Loucy (cell line): Measurements from ENCODE around the gene ANKRD30B.

Source experiments
- H2AFZ ChIP-seq: fragments of 200-600 bp; sonication (generic); 2 replicates; pipeline ENCODE4 v1.6.0; 2016; ENCODE audit warnings: antibody characterized with exemption, mild to moderate bottlenecking, low read length, moderate library complexity
- H3F3A ChIP-seq: fragments of 200-600 bp; 2 replicates; pipeline ENCODE4 v1.6.0; 2016; ENCODE audit warnings: antibody characterized with exemption, low read depth, mild to moderate bottlenecking
- H3K27me3 ChIP-seq: fragments of 200-600 bp; sonication (generic); 2 replicates; pipeline ENCODE4 v1.6.1; 2014; ENCODE audit warnings: low read length, mild to moderate bottlenecking; ENCODE audit not compliant: insufficient read depth, poor library complexity, severe bottlenecking
- H3K36me3 ChIP-seq: fragments of 200-600 bp; sonication (generic); 2 replicates; pipeline ENCODE4 v1.6.1; 2016; ENCODE audit warnings: low read length; ENCODE audit not compliant: insufficient read depth
- H3K4me1 ChIP-seq: fragments of 200-600 bp; sonication (generic); 2 replicates; pipeline ENCODE4 v1.5.1; 2014; ENCODE audit warnings: low read length, mild to moderate bottlenecking; ENCODE audit not compliant: insufficient read depth, poor library complexity, severe bottlenecking
- H3K4me2 ChIP-seq: fragments of 200-600 bp; sonication (generic); 2 replicates; pipeline ENCODE4 v1.6.0; 2014; ENCODE audit warnings: antibody characterized with exemption, low read length, low read depth, mild to moderate bottlenecking; ENCODE audit not compliant: poor library complexity, severe bottlenecking
- H3K4me3 ChIP-seq: fragments of 200-600 bp; sonication (generic); 2 replicates; pipeline ENCODE4 v1.5.1; 2014; ENCODE audit warnings: low read length, mild to moderate bottlenecking, mixed read lengths; ENCODE audit not compliant: poor library complexity, severe bottlenecking
- H3K79me2 ChIP-seq: fragments of 200-600 bp; sonication (generic); 2 replicates; pipeline ENCODE4 v1.6.1; 2014; ENCODE audit warnings: low read length; ENCODE audit not compliant: insufficient read depth
- H3K9ac ChIP-seq: fragments of 200-600 bp; sonication (generic); 2 replicates; pipeline ENCODE4 v1.6.0; 2014; ENCODE audit warnings: mild to moderate bottlenecking, low read depth, low read length, moderate library complexity; ENCODE audit not compliant: poor library complexity, severe bottlenecking
- H3K9me2 ChIP-seq: fragments of 200-600 bp; sonication (generic); replicated peaks from 2 replicates; pipeline ENCODE4 v1.6.1; 2016; ENCODE audit warnings: low read depth, low read length, mixed read lengths
- H3K9me3 ChIP-seq: fragments of 200-600 bp; sonication (generic); 2 replicates; pipeline ENCODE4 v1.6.1; 2014; ENCODE audit warnings: mild to moderate bottlenecking, antibody characterized with exemption, low read length, low read depth; ENCODE audit not compliant: insufficient read depth
- H4K20me1 ChIP-seq: fragments of 200-600 bp; sonication (generic); 2 replicates; pipeline ENCODE4 v1.6.0; 2014; ENCODE audit warnings: antibody characterized with exemption, low read length, mild to moderate bottlenecking; ENCODE audit not compliant: insufficient read depth, poor library complexity, severe bottlenecking
- EZH2phosphoT487 ChIP-seq: fragments of 200-600 bp; IDR thresholded peaks from 2 replicates; pipeline ENCODE4 v1.6.1; 2018; ENCODE audit warnings: antibody characterized with exemption, mild to moderate bottlenecking, moderate library complexity, borderline replicate concordance
- TF ChIP-seq, protein P1 (sequence below): fragments of 200-600 bp; sonication (generic); conservative IDR thresholded peaks from 2 replicates; pipeline ENCODE4 v1.5.1; 2014; ENCODE audit warnings: mild to moderate bottlenecking, antibody characterized with exemption, low read length

Gene ANKRD30B

DNA sequence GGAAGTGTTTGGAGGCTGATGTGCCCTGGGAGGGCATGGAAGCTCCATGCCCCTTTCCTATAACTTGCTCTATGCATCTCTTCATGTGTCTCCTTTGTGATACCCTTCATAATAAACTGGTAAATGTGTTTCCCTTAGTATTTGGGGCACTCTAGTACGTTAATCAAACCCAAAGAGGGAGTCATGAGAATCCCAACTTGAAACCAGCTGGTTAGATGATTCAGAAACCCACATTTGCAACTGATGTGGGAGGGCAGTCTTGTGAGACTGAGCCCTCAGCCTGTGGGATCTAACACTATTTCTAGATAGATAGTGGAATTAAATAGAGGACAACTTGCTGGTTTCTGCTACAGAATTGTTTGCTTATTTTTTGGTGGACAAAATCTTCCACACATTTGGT, 20.3 kb downstream of the ANKRD30B start:
- Histone ChIP-seq H3K4me3 (no peak overlapping the region), H2AFZ (no peak overlapping the region), H3K4me2 (no peak overlapping the region), H3K9ac (no peak overlapping the region), H3F3A (no peaks in the 10 kb centered on the region), H3K9me2 (no peaks in the 10 kb centered on the region), H3K4me1 (no peaks in the 10 kb centered on the region), H3K36me3 (no peaks in the 10 kb centered on the region), H3K79me2 (no peaks in the 10 kb centered on the region), H3K9me3 (no peaks in the 10 kb centered on the region), H3K27me3 (no peaks in the 10 kb centered on the region), H4K20me1 (no peaks in the 10 kb centered on the region)
- TF ChIP-seq EZH2phosphoT487 = no peak

DNA sequence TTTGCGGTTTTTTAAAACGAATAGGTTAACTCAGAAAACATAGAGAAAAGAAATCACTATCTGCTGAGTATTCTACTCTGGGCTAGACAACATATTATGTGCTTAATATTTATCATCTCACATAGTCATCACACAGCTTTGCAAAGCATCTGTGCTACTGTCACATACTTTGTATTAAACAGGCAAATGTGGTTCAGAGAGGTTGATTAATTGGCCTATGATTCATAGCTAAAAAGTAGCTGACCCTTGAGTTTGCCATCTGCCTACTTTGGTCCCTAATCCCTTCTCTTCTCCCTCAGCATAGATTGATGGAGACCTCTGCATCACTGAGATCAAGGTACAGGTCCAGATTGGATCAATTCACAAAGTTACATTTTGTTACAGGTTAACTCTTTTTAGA, 21.4 kb downstream of the ANKRD30B start:
- TF ChIP-seq, protein P1, sequence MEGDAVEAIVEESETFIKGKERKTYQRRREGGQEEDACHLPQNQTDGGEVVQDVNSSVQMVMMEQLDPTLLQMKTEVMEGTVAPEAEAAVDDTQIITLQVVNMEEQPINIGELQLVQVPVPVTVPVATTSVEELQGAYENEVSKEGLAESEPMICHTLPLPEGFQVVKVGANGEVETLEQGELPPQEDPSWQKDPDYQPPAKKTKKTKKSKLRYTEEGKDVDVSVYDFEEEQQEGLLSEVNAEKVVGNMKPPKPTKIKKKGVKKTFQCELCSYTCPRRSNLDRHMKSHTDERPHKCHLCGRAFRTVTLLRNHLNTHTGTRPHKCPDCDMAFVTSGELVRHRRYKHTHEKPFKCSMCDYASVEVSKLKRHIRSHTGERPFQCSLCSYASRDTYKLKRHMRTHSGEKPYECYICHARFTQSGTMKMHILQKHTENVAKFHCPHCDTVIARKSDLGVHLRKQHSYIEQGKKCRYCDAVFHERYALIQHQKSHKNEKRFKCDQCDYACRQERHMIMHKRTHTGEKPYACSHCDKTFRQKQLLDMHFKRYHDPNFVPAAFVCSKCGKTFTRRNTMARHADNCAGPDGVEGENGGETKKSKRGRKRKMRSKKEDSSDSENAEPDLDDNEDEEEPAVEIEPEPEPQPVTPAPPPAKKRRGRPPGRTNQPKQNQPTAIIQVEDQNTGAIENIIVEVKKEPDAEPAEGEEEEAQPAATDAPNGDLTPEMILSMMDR = no peak
- TF ChIP-seq EZH2phosphoT487 = no peak
- no peaks in the 10 kb centered on the region for H3K27me3 ChIP-seq
- no peaks in the 10 kb centered on the region for H3K9me2 ChIP-seq
- no peaks in the 10 kb centered on the region for H3K4me1 ChIP-seq
- H3K4me3 ChIP-seq = no peak overlapping the region
- H3F3A ChIP-seq = no peaks in the 10 kb centered on the region
- no peaks in the 10 kb centered on the region for H3K79me2 ChIP-seq
- no peak overlapping the region for H3K9ac ChIP-seq
- no peaks in the 10 kb centered on the region for H3K36me3 ChIP-seq
- no peaks in the 10 kb centered on the region for H3K9me3 ChIP-seq
- no peak overlapping the region for H3K4me2 ChIP-seq
- no peak overlapping the region for H2AFZ ChIP-seq
- H4K20me1 ChIP-seq = no peaks in the 10 kb centered on the region

DNA sequence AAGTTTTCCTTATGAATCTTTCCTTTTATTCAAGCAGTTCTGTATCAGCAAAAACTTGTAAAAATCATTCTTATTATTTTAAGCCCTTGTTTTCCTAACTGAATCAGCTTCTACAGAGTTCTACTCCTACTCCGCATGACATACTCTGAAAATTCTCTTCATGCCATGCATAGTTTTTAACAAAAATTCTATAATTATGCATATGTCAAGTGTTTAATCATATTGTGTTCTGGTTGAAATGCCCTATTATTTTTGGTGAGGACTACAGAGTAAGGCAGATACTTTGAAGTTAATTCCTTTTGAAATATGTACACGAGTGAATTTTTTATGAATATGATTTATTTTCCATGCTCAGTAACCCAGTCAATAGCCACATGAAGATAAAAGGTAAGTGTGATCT, 28.8 kb downstream of the ANKRD30B start:
- Histone ChIP-seq H3K4me2 (no peak overlapping the region), H3K36me3 (no peaks in the 10 kb centered on the region), H3F3A (no peaks in the 10 kb centered on the region), H2AFZ (no peak overlapping the region), H3K79me2 (no peaks in the 10 kb centered on the region), H3K9me2 (no peaks in the 10 kb centered on the region), H3K4me3 (no peak overlapping the region), H4K20me1 (no peaks in the 10 kb centered on the region), H3K27me3 (no peaks in the 10 kb centered on the region), H3K9me3 (no peaks in the 10 kb centered on the region), H3K4me1 (no peaks in the 10 kb centered on the region), H3K9ac (no peak overlapping the region)
- TF ChIP-seq, protein P1 = no peak

DNA sequence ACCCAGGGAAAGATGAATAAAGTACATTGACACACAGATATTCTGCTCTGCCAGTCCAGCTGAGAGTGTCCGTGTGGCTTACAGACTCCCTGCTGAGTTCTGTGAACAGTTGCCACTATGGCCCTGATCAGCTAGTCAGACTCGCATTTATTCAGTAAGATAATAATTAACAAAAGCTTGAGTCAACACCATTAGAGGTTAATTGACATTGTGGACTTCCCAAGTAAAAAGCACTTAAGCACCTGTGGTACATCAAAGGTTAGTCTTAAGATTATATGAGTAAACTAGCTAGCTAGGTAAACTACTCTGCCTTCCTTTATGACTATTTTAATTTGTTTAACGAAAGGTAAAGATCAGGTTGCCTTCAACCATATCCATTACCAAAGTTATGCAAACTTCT, 33.7 kb downstream of the ANKRD30B start:
- Histone ChIP-seq H3F3A (no peaks in the 10 kb centered on the region), H3K9me3 (no peaks in the 10 kb centered on the region), H3K79me2 (no peaks in the 10 kb centered on the region), H3K4me1 (no peaks in the 10 kb centered on the region), H3K36me3 (no peaks in the 10 kb centered on the region), H3K4me2 (no peak overlapping the region), H3K4me3 (no peak overlapping the region), H3K9ac (no peak overlapping the region), H3K27me3 (no peaks in the 10 kb centered on the region), H2AFZ (no peak overlapping the region), H3K9me2 (no peaks in the 10 kb centered on the region), H4K20me1 (no peaks in the 10 kb centered on the region)
- TF ChIP-seq, protein P1 = no peak
- no peak for TF ChIP-seq EZH2phosphoT487
